ENCODE data around the gene NT5C3A. TPM values are rescaled to one million over a fixed set of nuclear protein-coding genes. Genes with fewer than 3 reads are reported as not detected.

The NT5C3A gene
- total and polyA plus RNA-seq, 3 donors from 2014 or later: 18.9 to 23.8 (median 19.5) TPM

DNA sequence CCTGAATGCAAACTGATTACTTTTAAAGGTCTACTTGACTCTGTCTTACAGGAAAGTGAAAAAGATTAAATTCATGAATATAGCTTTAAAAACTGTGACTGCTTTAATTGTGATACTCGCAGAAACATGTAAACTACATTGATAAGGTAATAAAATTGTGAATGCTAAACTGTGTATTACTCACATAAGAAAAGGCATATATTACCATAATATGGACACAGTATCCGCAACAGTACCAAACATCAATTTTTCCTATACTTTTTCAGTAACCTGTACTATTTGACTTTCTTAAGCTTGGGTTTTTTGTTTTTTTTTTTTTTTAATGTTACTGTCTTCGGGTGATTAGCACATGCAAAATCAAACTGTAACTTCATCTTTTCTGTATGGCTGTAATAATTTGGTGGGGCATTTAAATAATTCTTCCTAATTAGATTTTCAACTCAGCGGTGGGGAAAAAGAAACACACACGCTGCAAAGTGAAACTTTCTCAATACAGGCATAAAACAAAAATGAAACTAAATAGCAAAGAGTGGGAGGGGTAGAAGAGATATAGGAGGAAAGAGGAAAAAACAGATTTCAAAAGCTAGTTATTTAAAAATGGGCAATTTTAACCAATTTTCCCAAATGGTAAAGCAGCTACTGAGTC, 23.2 kb downstream of the NT5C3A start:
- Histone ChIP-seq H3K4me3 (peak overlapping the region; percentile 26 to 41), H3K36me3 (ENCODE audit: low read depth, missing control alignments) (no peaks in the 10 kb centered on the region), H3K27ac (peak overlapping the region; percentile 75 to 81), H3K27me3 (no peaks in the 10 kb centered on the region), H3K4me1 (peaks cover 21% of the 10 kb centered on the region), H3K9me3 (no peaks in the 10 kb centered on the region)
- no peak for DNase-seq
- intact Hi-C loops (cut with DNase I; ENCODE audit: low total_unique reads): no loop called here
- no peak for TF ChIP-seq POLR2A (IDR thresholded peaks at IDR 0.05)
- TF ChIP-seq, protein P1, sequence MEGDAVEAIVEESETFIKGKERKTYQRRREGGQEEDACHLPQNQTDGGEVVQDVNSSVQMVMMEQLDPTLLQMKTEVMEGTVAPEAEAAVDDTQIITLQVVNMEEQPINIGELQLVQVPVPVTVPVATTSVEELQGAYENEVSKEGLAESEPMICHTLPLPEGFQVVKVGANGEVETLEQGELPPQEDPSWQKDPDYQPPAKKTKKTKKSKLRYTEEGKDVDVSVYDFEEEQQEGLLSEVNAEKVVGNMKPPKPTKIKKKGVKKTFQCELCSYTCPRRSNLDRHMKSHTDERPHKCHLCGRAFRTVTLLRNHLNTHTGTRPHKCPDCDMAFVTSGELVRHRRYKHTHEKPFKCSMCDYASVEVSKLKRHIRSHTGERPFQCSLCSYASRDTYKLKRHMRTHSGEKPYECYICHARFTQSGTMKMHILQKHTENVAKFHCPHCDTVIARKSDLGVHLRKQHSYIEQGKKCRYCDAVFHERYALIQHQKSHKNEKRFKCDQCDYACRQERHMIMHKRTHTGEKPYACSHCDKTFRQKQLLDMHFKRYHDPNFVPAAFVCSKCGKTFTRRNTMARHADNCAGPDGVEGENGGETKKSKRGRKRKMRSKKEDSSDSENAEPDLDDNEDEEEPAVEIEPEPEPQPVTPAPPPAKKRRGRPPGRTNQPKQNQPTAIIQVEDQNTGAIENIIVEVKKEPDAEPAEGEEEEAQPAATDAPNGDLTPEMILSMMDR (IDR thresholded peaks at IDR 0.05): no peak
- WGBS, 2 donors: 11 to 16% methylated on average over 5 of the region's 5 CpGs

DNA sequence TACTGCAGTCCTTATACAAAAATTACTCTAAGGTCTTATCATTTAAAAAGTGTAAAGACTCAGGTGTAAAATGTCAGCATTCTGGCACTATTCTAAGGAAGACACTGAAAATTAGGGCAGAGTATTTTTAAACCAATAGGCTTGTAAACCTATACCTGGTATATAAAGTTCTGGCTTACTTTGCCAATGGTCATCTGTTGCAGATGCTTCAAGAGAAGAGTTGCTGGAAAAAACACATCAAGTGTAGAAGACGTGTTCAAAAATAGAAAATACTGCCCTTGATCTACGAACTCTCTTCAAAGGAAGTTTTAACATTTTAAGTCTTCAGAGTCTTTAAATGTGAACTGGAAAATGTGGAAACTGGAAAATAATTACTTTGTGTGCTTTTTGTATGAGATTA, 23.9 kb downstream of the NT5C3A start:
- Histone ChIP-seq H3K36me3 (ENCODE audit: low read depth, missing control alignments) (no peaks in the 10 kb centered on the region), H3K27ac (peak overlapping the region; percentile 24 to 81), H3K4me1 (peaks cover 14% of the 10 kb centered on the region), H3K27me3 (no peaks in the 10 kb centered on the region), H3K9me3 (no peaks in the 10 kb centered on the region), H3K4me3 (no peak overlapping the region)
- 14 to 20% methylated on average over 2 of the region's 2 CpGs for WGBS, 2 donors
- TF ChIP-seq, protein P1 (IDR thresholded peaks at IDR 0.05): no peak
- no peak for TF ChIP-seq POLR2A (IDR thresholded peaks at IDR 0.05)
- DNase-seq: no peak
- intact Hi-C loops (cut with DNase I; ENCODE audit: low total_unique reads): no loop called here

- Histone ChIP-seq H3K27ac (no peak overlapping the region), H3K9me3 (no peaks in the 10 kb centered on the region), H3K4me3 (no peak overlapping the region), H3K27me3 (no peaks in the 10 kb centered on the region), H3K36me3 (ENCODE audit: low read depth, missing control alignments) (no peaks in the 10 kb centered on the region), H3K4me1 (peaks cover 6% of the 10 kb centered on the region)
- DNase-seq: no peak
- intact Hi-C loops (cut with DNase I; ENCODE audit: low total_unique reads): no loop called here
- TF ChIP-seq, protein P1 (IDR thresholded peaks at IDR 0.05): no peak
- WGBS, 2 donors: 92 to 96% methylated on average over 2 of the region's 2 CpGs
Observed at GRCh38 chr7:33035776-33036175, 26.8 kb downstream of the NT5C3A start.

DNA sequence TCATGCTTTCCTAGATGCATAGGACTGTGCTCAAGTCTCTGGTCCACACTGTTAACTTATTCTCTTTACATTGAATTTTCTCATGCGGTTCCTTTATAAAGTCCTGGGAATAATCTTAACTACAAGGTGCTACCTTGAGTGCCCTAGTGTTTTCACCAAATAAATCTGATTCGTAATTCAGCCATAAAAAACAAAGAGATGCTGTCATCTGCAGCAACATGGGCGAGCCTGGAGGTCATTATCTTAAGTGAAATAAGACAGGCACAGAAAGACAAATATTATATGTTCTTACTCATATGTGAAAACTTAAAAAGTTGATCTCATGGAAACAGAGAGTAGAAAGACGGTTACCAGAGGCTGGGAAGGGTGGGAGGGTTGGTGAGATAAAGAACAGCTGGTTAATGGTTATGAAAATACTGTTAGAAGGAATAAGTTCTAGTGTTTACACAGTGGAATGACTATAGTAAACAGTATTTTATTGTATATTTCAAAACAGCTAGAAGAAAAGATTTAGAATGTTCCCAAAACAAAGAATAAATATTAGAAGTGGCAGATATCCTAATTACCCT, 38.3 kb downstream of the NT5C3A start:
- TF ChIP-seq, protein P1 (IDR thresholded peaks at IDR 0.05): no peak
- no peak for TF ChIP-seq POLR2A (IDR thresholded peaks at IDR 0.05)
- Histone ChIP-seq H3K27me3 (no peaks in the 10 kb centered on the region), H3K36me3 (ENCODE audit: low read depth, missing control alignments) (no peaks in the 10 kb centered on the region), H3K9me3 (no peaks in the 10 kb centered on the region), H3K4me1 (no peaks in the 10 kb centered on the region), H3K4me3 (no peak overlapping the region), H3K27ac (no peak overlapping the region)
- intact Hi-C loops (cut with DNase I; ENCODE audit: low total_unique reads): no loop called here
- no peak for DNase-seq
- WGBS, 2 donors: 89 to 94% methylated on average over 4 of the region's 4 CpGs

DNA sequence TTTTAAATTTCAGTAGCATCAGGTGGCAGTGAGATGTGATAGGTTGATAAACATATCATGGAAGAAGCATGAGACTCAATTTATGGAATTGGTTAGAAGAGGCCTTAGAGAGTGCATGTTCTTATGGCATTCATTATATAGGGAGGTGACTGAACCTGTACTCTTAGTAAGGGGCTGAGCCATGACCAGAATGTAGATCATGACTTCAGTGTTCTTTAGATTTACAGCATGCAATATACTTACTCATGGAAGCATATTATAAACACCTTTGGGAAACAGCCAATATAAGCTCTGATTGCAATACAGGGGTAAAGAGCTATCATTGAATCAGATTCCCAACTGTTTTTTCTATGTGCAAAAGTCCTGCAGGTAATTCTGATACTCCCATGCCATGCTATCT, 50.2 kb downstream of the NT5C3A start:
- intact Hi-C loops (cut with DNase I; ENCODE audit: low total_unique reads): no loop called here
- Histone ChIP-seq H3K27ac (no peak overlapping the region), H3K4me3 (no peak overlapping the region), H3K4me1 (no peaks in the 10 kb centered on the region), H3K9me3 (no peaks in the 10 kb centered on the region), H3K36me3 (ENCODE audit: low read depth, missing control alignments) (no peaks in the 10 kb centered on the region), H3K27me3 (no peaks in the 10 kb centered on the region)
- TF ChIP-seq, protein P1 (IDR thresholded peaks at IDR 0.05): no peak
- TF ChIP-seq POLR2A (IDR thresholded peaks at IDR 0.05): no peak
- no peak for DNase-seq

All from testis (tissue), 3 donors.